ENCODE measurements around the gene TKTL1. TPM values are rescaled to one million over a fixed set of nuclear protein-coding genes. Genes with fewer than 3 reads are reported as not detected.

The TKTL1 gene
- polyA plus RNA-seq, 1 donor from 2014 or later = 0.14 TPM

DNA sequence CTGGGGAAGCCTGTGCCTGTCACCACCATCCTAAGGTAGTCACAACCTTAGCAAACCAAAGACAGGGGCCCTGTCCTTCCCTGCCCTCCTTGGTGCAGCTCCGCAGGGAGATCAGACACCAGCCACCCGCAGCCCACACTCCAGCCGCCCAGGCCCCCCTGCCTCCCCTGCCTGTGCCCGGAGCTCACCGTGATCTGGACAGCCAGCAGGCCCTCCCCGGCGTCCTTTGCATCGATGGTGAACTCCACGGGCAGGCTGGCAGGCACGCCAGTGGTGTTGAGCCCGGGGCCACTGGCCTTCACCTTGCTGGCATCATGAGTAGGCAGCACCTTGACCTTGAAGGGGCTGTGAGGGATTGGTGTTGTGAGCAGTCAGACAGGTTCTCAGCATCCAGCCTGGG is 62.4 kb downstream of the TKTL1 start:
- H3K36me3 ChIP-seq (ENCODE audit: insufficient read depth, low read length) = no peaks in the 10 kb centered on the region
- no peaks in the 10 kb centered on the region for H3F3A ChIP-seq (ENCODE audit: insufficient read depth, low read length, poor library complexity, severe bottlenecking)
- H3K9me2 ChIP-seq (ENCODE audit: insufficient read depth, low read length) = no peaks in the 10 kb centered on the region
- H3K27me3 ChIP-seq (ENCODE audit: insufficient read depth, low read depth, low read length) = no peaks in the 10 kb centered on the region
- H3K9me3 ChIP-seq (ENCODE audit: low read length) = no peaks in the 10 kb centered on the region
- no peak overlapping the region for H3K4me3 ChIP-seq (ENCODE audit: low read length)
- no peaks in the 10 kb centered on the region for H3K79me2 ChIP-seq (replicated peaks; ENCODE audit: insufficient read depth, low read length)
- H4K20me1 ChIP-seq (ENCODE audit: insufficient read depth) = no peaks in the 10 kb centered on the region
- H3K27ac ChIP-seq (ENCODE audit: low read length) = no peak overlapping the region
- no peak overlapping the region for H3K9ac ChIP-seq (ENCODE audit: low read length)
- TF ChIP-seq MXI1 (conservative IDR thresholded peaks at IDR 0.05; ENCODE audit: poor library complexity, severe bottlenecking) = no peak
- TF ChIP-seq POLR2AphosphoS5 (IDR thresholded peaks at IDR 0.05) = no peak
- TF ChIP-seq, protein P1, sequence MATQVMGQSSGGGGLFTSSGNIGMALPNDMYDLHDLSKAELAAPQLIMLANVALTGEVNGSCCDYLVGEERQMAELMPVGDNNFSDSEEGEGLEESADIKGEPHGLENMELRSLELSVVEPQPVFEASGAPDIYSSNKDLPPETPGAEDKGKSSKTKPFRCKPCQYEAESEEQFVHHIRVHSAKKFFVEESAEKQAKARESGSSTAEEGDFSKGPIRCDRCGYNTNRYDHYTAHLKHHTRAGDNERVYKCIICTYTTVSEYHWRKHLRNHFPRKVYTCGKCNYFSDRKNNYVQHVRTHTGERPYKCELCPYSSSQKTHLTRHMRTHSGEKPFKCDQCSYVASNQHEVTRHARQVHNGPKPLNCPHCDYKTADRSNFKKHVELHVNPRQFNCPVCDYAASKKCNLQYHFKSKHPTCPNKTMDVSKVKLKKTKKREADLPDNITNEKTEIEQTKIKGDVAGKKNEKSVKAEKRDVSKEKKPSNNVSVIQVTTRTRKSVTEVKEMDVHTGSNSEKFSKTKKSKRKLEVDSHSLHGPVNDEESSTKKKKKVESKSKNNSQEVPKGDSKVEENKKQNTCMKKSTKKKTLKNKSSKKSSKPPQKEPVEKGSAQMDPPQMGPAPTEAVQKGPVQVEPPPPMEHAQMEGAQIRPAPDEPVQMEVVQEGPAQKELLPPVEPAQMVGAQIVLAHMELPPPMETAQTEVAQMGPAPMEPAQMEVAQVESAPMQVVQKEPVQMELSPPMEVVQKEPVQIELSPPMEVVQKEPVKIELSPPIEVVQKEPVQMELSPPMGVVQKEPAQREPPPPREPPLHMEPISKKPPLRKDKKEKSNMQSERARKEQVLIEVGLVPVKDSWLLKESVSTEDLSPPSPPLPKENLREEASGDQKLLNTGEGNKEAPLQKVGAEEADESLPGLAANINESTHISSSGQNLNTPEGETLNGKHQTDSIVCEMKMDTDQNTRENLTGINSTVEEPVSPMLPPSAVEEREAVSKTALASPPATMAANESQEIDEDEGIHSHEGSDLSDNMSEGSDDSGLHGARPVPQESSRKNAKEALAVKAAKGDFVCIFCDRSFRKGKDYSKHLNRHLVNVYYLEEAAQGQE (IDR thresholded peaks at IDR 0.05; ENCODE audit: borderline replicate concordance) = no peak
- TF ChIP-seq SMC3 (conservative IDR thresholded peaks at IDR 0.05; ENCODE audit: poor library complexity) = no peak
- TF ChIP-seq, protein P2, sequence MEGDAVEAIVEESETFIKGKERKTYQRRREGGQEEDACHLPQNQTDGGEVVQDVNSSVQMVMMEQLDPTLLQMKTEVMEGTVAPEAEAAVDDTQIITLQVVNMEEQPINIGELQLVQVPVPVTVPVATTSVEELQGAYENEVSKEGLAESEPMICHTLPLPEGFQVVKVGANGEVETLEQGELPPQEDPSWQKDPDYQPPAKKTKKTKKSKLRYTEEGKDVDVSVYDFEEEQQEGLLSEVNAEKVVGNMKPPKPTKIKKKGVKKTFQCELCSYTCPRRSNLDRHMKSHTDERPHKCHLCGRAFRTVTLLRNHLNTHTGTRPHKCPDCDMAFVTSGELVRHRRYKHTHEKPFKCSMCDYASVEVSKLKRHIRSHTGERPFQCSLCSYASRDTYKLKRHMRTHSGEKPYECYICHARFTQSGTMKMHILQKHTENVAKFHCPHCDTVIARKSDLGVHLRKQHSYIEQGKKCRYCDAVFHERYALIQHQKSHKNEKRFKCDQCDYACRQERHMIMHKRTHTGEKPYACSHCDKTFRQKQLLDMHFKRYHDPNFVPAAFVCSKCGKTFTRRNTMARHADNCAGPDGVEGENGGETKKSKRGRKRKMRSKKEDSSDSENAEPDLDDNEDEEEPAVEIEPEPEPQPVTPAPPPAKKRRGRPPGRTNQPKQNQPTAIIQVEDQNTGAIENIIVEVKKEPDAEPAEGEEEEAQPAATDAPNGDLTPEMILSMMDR (IDR thresholded peaks at IDR 0.05; ENCODE audit: poor library complexity, severe bottlenecking) = no peak
- TF ChIP-seq EZH2 (IDR thresholded peaks at IDR 0.05; ENCODE audit: borderline replicate concordance, insufficient read depth, low read length, poor library complexity, severe bottlenecking) = no peak
- no peak for TF ChIP-seq TAF1 (IDR thresholded peaks at IDR 0.05; ENCODE audit: low read depth)
- no peak for TF ChIP-seq EP300 (conservative IDR thresholded peaks at IDR 0.05; ENCODE audit: poor library complexity, severe bottlenecking)
- no peak for TF ChIP-seq RAD21 (conservative IDR thresholded peaks at IDR 0.05)
- H3K4me2 ChIP-seq (ENCODE audit: low read length) = no peak overlapping the region
- no peak overlapping the region for H2AFZ ChIP-seq (ENCODE audit: low read depth, low read length)

DNA sequence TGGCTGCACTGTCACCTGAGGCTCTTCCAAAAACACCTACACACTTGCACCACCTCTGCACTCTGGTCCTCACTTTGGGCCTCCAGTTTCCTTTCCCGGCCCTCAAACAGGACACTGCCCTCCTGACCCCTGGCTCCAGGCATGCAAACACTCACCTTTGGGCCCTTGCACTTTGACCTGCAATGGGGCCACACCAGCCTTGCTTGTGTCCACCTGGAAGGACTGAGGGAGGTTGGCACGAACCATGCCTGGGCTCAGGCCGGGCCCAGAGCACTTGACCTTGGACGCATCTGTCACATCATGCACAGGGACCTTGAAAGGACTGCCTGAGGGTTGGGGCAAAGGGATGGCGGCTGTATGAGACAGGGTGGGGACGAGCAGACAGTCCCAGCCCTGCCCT is 63.2 kb downstream of the TKTL1 start:
- H3K4me2 ChIP-seq (ENCODE audit: low read length) = no peak overlapping the region
- no peak overlapping the region for H3K27ac ChIP-seq (ENCODE audit: low read length)
- no peaks in the 10 kb centered on the region for H3K27me3 ChIP-seq (ENCODE audit: insufficient read depth, low read depth, low read length)
- no peak overlapping the region for H2AFZ ChIP-seq (ENCODE audit: low read depth, low read length)
- H3K9me3 ChIP-seq (ENCODE audit: low read length) = no peaks in the 10 kb centered on the region
- H3K9me2 ChIP-seq (ENCODE audit: insufficient read depth, low read length) = no peaks in the 10 kb centered on the region
- no peaks in the 10 kb centered on the region for H3K36me3 ChIP-seq (ENCODE audit: insufficient read depth, low read length)
- H3F3A ChIP-seq (ENCODE audit: insufficient read depth, low read length, poor library complexity, severe bottlenecking) = no peaks in the 10 kb centered on the region
- TF ChIP-seq, protein P2 (IDR thresholded peaks at IDR 0.05; ENCODE audit: poor library complexity, severe bottlenecking) = no peak
- no peak for TF ChIP-seq SMC3 (conservative IDR thresholded peaks at IDR 0.05; ENCODE audit: poor library complexity)
- TF ChIP-seq RAD21 (conservative IDR thresholded peaks at IDR 0.05) = no peak
- no peak for TF ChIP-seq EP300 (conservative IDR thresholded peaks at IDR 0.05; ENCODE audit: poor library complexity, severe bottlenecking)
- TF ChIP-seq MXI1 (conservative IDR thresholded peaks at IDR 0.05; ENCODE audit: poor library complexity, severe bottlenecking) = no peak
- TF ChIP-seq TAF1 (IDR thresholded peaks at IDR 0.05; ENCODE audit: low read depth) = no peak
- TF ChIP-seq, protein P1 (IDR thresholded peaks at IDR 0.05; ENCODE audit: borderline replicate concordance) = no peak
- no peak for TF ChIP-seq EZH2 (IDR thresholded peaks at IDR 0.05; ENCODE audit: borderline replicate concordance, insufficient read depth, low read length, poor library complexity, severe bottlenecking)
- no peak for TF ChIP-seq POLR2AphosphoS5 (IDR thresholded peaks at IDR 0.05)
- H3K4me3 ChIP-seq (ENCODE audit: low read length) = no peak overlapping the region
- H3K9ac ChIP-seq (ENCODE audit: low read length) = no peak overlapping the region
- no peaks in the 10 kb centered on the region for H3K79me2 ChIP-seq (replicated peaks; ENCODE audit: insufficient read depth, low read length)
- no peaks in the 10 kb centered on the region for H4K20me1 ChIP-seq (ENCODE audit: insufficient read depth)

Data from neural cell (in vitro differentiated cells).